HepG2 (cell line): ENCODE measurements around the gene KIF22. TPM values are rescaled to one million over a fixed set of nuclear protein-coding genes. Genes with fewer than 3 reads are reported as not detected.

Experiments used
- ARNTL ChIP-seq: sonication (generic); formaldehyde crosslinking; IDR thresholded peaks from 2 replicates; pipeline ENCODE4 v1.4.0; 2020; ENCODE audit warnings: mild to moderate bottlenecking, missing genetic modification reagents
- ASH2L ChIP-seq: fragments of 300-600, 200-600 bp; sonication (generic); IDR thresholded peaks from 2 replicates; pipeline ENCODE4 v1.7.0; 2017; ENCODE audit warnings: low read depth, mild to moderate bottlenecking, moderate library complexity, mixed read lengths, low read length; ENCODE audit not compliant: insufficient read length
- NR2F2 ChIP-seq: IDR thresholded peaks from 2 replicates; pipeline ENCODE4 v1.6.1; 2012; ENCODE audit warnings: low read depth, inconsistent platforms, borderline replicate concordance
- NRL ChIP-seq: sonication (generic); formaldehyde crosslinking; IDR thresholded peaks from 2 replicates; pipeline ENCODE4 v1.5.0; 2020; ENCODE audit warnings: missing genetic modification reagents, mild to moderate bottlenecking, moderate library complexity, borderline replicate concordance
- PCBP2 ChIP-seq: fragments of 200-400 bp; formaldehyde crosslinking; optimal IDR thresholded peaks from 2 replicates; pipeline ENCODE3; 2018; ENCODE audit warnings: low read length, low read depth; ENCODE audit not compliant: poor library complexity, severe bottlenecking
- RARG ChIP-seq: sonication (generic); formaldehyde crosslinking; IDR thresholded peaks from 2 replicates; pipeline ENCODE4 v1.4.0; 2020; ENCODE audit warnings: low read depth, mild to moderate bottlenecking, missing genetic modification reagents
- SIN3B ChIP-seq: fragments of 150-350 bp; IDR thresholded peaks from 2 replicates; pipeline ENCODE4 v1.6.1; 2014; ENCODE audit warnings: low read length
- TP53 ChIP-seq: sonication (generic); formaldehyde crosslinking; conservative IDR thresholded peaks from 2 replicates; pipeline ENCODE4 v1.4.0; 2020; ENCODE audit warnings: missing genetic modification reagents
- ZNF256 ChIP-seq: sonication (generic); formaldehyde crosslinking; conservative IDR thresholded peaks from 2 replicates; pipeline ENCODE4 v1.4.0; 2020; ENCODE audit warnings: missing genetic modification reagents
- ZNF282 ChIP-seq: fragments of 450-650 bp; IDR thresholded peaks from 2 replicates; pipeline ENCODE4 v1.6.1; 2018; ENCODE audit not compliant: partially characterized antibody
- ZNF296 ChIP-seq: sonication (generic); formaldehyde crosslinking; conservative IDR thresholded peaks from 2 replicates; pipeline ENCODE4 v1.5.0; 2020; ENCODE audit warnings: mild to moderate bottlenecking, missing genetic modification reagents
- ZNF501 ChIP-seq: sonication (generic); formaldehyde crosslinking; IDR thresholded peaks from 2 replicates; pipeline ENCODE4 v1.5.1; 2020; ENCODE audit warnings: mild to moderate bottlenecking, moderate library complexity, missing genetic modification reagents
- ZNF589 ChIP-seq: sonication (generic); formaldehyde crosslinking; conservative IDR thresholded peaks from 2 replicates; pipeline ENCODE4 v1.8.0; 2022; ENCODE audit warnings: mild to moderate bottlenecking, moderate library complexity, missing genetic modification reagents
- ZNF7 ChIP-seq: IDR thresholded peaks from 2 replicates; pipeline ENCODE4 v1.6.1; 2016; ENCODE audit warnings: missing biosample characterization, missing genetic modification reagents
- ZNF841 ChIP-seq: sonication (generic); formaldehyde crosslinking; IDR thresholded peaks from 2 replicates; pipeline ENCODE4 v1.8.1; 2023; ENCODE audit warnings: missing genetic modification reagents, borderline replicate concordance
- polyA plus RNA-seq, 8 experiments: library from polyadenylated mRNA; depleted of rRNA in 3 of 8; stranded (reverse) in 7 of 8; unstranded in 1 of 8; fragments of >200 nt; fragmentation: Illumina TruSeq in 4 of 8; extraction: Trizol in 4 of 8; gene quantifications; 2 replicates each; pipeline versions ENCODE4 v1.2.1 to v1.2.3, GENCODE V29; 2011 to 2016; ENCODE audit warnings: low read depth in 4 of 8, missing spikeins in 1 of 8, mixed read lengths in 1 of 8; ENCODE audit not compliant: insufficient read depth in 1 of 8
- total RNA-seq, 5 experiments: library from RNA; depleted of rRNA; stranded (reverse); fragments of >200 nt; fragmentation: Illumina TruSeq; extraction: Trizol; gene quantifications; 2 replicates each; pipeline ENCODE4 v1.2.3, GENCODE V29; 2016; ENCODE audit warnings: low read depth in 1 of 5
- TF ChIP-seq, protein P1 (sequence below): sonication (generic); formaldehyde crosslinking; IDR thresholded peaks from 2 replicates; pipeline ENCODE4 v1.8.1; 2023; ENCODE audit warnings: mild to moderate bottlenecking, missing genetic modification reagents, borderline replicate concordance
- TF ChIP-seq, protein P2 (sequence below): sonication (generic); formaldehyde crosslinking; IDR thresholded peaks from 2 replicates; pipeline ENCODE4 v1.4.0; 2020; ENCODE audit warnings: missing genetic modification reagents, low read depth, mild to moderate bottlenecking, borderline replicate concordance
- TF ChIP-seq, protein P3 (sequence below): sonication (generic); formaldehyde crosslinking; IDR thresholded peaks from 2 replicates; pipeline ENCODE4 v1.4.0; 2020; ENCODE audit warnings: missing genetic modification reagents
- TF ChIP-seq, protein P4 (sequence below): sonication (generic); formaldehyde crosslinking; IDR thresholded peaks from 2 replicates; pipeline ENCODE4 v1.4.0; 2020; ENCODE audit warnings: mild to moderate bottlenecking, missing genetic modification reagents

The KIF22 gene
- total and polyA plus RNA-seq, 2 of the 13 experiments (the other 11 are each of a cell fraction or from before 2014, with no cell fraction given), result 95.8 to 118 TPM

DNA sequence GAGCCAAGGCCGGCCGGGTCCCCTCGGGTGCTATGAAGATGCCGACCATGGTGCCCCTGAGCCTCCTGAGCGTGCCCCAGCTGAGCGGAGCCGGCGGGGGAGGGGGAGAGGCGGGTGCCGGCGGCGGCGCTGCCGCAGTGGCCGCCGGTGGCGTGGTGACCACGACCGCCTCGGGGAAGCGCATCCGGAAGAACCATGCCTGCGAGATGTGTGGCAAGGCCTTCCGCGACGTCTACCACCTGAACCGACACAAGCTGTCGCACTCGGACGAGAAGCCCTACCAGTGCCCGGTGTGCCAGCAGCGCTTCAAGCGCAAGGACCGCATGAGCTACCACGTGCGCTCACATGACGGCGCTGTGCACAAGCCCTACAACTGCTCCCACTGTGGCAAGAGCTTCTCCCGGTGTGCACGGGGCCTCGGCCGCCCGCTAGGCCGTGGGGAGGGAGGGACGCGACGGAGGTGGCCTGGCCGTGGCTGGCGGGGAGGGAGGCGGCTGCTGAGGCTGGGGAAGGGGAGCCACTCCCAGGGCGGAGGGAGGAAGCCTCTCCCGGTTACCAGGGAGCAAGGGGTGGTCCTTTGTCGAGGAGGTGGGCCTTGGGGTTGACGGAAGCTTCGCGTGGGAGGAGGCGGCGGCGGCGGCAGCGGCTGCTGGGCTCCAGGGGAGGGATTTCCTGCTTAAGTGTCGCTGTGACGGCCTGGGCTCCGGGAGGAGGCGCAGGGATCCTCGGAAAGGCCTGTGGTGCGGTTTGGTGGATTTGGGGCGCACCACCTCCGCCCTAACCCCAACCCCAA, 17.1 kb downstream of the KIF22 start (continued):
- no peak for TF ChIP-seq SIN3B
- TF ChIP-seq PCBP2, result no peak
- no peak for TF ChIP-seq RARG (CRISPR knock-in tag)
- TF ChIP-seq, protein P1, sequence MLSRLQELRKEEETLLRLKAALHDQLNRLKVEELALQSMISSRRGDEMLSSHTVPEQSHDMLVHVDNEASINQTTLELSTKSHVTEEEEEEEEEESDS (CRISPR knock-in tag), result peak; percentile 87; the same call in 1 of the 2 replicates
- no peak for TF ChIP-seq ZNF282
- no peak for TF ChIP-seq ZNF296
- TF ChIP-seq, protein P2, sequence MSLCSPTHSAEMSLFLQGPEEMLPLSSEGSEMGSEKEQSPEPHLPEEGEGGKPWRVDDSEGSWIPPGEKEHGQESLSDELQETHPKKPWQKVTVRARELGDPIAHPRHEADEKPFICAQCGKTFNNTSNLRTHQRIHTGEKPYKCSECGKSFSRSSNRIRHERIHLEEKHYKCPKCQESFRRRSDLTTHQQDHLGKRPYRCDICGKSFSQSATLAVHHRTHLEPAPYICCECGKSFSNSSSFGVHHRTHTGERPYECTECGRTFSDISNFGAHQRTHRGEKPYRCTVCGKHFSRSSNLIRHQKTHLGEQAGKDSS (CRISPR knock-in tag), result peak; percentile 96
- peak; percentile 97 for TF ChIP-seq ZNF256 (CRISPR knock-in tag)
- peak; percentile 76 for TF ChIP-seq ASH2L
- TF ChIP-seq ARNTL, result peak; percentile 97
- TF ChIP-seq ZNF7 (CRISPR knock-in tag), result no peak
- TF ChIP-seq ZNF501, result peak; percentile 96
- TF ChIP-seq, protein P3, sequence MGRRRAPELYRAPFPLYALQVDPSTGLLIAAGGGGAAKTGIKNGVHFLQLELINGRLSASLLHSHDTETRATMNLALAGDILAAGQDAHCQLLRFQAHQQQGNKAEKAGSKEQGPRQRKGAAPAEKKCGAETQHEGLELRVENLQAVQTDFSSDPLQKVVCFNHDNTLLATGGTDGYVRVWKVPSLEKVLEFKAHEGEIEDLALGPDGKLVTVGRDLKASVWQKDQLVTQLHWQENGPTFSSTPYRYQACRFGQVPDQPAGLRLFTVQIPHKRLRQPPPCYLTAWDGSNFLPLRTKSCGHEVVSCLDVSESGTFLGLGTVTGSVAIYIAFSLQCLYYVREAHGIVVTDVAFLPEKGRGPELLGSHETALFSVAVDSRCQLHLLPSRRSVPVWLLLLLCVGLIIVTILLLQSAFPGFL, result 0 out of 2 replicates have a peak, but pooled peaks have one; percentile 62
- TF ChIP-seq NRL (CRISPR knock-in tag), result peak; percentile 100
- peak; percentile 94; the same call in 1 of the 2 replicates for TF ChIP-seq ZNF841
- 0 out of 2 replicates have a peak, but pooled peaks have one; percentile 86 for TF ChIP-seq TP53 (CRISPR knock-in tag)
- no peak for TF ChIP-seq NR2F2
- TF ChIP-seq, protein P4, sequence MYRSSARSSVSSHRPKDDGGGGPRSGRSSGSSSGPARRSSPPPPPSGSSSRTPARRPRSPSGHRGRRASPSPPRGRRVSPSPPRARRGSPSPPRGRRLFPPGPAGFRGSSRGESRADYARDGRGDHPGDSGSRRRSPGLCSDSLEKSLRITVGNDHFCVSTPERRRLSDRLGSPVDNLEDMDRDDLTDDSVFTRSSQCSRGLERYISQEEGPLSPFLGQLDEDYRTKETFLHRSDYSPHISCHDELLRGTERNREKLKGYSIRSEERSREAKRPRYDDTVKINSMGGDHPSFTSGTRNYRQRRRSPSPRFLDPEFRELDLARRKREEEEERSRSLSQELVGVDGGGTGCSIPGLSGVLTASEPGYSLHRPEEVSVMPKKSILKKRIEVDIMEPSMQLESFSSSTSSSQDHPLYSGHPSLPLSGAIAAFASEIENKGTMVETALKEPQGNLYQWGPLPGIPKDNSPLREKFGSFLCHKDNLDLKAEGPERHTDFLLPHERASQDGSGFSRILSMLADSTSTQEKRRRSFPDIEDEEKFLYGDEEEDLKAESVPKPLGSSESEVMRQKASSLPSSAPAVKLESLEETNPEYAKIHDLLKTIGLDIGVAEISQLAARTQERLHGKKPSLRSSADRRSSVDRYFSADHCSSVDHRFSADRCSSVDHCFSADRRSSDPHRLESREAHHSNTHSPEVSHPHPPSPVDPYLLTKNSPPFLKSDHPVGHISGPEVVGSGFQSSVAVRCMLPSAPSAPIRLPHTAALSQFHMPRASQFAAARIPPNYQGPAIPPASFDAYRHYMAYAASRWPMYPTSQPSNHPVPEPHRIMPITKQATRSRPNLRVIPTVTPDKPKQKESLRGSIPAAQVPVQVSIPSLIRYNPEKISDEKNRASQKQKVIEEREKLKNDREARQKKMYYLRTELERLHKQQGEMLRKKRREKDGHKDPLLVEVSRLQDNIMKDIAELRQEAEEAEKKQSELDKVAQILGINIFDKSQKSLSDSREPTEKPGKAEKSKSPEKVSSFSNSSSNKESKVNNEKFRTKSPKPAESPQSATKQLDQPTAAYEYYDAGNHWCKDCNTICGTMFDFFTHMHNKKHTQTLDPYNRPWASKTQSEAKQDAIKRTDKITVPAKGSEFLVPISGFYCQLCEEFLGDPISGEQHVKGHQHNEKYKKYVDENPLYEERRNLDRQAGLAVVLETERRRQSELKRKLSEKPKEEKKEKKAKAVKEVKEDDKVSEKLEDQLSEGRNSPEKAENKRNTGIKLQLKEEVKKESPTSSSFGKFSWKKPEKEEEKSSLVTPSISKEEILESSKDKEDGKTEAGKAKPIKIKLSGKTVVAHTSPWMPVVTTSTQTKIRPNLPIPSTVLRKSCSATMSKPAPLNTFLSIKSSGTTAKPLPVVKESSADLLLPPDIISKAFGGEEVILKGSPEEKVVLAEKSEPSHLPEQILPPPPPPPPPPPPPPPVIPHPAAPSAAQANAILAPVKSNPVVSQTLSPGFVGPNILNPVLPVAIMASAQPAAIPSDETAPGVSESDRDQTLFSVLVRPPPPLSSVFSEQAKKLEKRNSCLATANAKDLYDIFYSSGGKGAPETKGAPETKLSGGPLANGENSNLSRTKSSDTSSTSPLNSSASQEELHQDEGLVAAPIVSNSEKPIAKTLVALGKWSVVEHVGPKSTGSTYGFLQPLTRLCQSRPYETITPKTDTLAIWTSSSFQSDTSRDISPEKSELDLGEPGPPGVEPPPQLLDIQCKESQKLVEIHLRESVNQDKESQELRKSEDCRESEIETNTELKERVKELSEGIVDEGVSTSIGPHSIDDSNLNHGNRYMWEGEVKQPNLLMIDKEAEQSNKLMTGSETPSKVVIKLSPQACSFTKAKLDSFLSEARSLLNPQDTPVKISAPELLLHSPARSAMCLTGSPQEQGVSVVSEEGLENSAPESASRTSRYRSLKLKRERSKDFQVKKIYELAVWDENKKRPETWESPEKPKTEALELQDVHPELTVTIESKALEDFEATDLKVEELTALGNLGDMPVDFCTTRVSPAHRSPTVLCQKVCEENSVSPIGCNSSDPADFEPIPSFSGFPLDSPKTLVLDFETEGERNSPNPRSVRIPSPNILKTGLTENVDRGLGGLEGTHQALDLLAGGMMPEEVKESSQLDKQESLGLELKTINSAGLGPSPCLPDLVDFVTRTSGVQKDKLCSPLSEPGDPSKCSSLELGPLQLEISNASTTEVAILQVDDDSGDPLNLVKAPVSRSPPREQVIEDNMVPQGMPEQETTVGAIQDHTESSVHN (CRISPR knock-in tag), result peak; percentile 99
- TF ChIP-seq ZNF589 (CRISPR knock-in tag), result peak; percentile 98
